Measurements from ENCODE around the gene DCP1A.

Gene DCP1A

DNA sequence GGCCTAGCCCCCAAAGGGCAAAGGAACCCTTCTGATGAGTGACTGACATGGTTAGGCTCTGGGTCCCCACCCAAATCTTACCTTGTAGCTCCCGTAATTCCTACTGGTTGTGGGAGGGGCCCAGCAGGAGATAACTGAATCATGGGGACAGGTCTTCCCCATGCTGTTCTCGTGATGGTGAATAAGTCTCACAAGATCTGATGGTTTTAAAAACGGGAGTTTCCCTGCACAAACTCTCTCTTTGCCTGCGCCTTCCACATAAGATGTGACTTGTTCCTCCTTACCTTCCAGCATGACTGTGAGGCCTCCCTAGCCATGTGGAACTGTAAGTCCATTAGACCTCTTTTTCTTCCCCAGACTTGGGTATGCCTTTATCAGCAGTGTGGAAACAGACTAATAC is 108.5 kb downstream of the DCP1A start:
- TF ChIP-seq FOXP2 (optimal IDR thresholded peaks at IDR 0.05; ENCODE audit: borderline replicate concordance, extremely low read depth, extremely low read length, insufficient read depth) (no peak), POLR2AphosphoS5 (IDR thresholded peaks at IDR 0.05; ENCODE audit: low read depth, low read length) (no peak), SIN3A (IDR thresholded peaks at IDR 0.05; ENCODE audit: borderline replicate concordance, insufficient read depth, low read length) (no peak), REST (IDR thresholded peaks at IDR 0.05; ENCODE audit: insufficient read depth in 1 of 2, low read depth in 2 of 2, low read length in 2 of 2) (no peak), TAF1 (IDR thresholded peaks at IDR 0.05; ENCODE audit: borderline replicate concordance, insufficient read depth, low read length) (no peak)

DNA sequence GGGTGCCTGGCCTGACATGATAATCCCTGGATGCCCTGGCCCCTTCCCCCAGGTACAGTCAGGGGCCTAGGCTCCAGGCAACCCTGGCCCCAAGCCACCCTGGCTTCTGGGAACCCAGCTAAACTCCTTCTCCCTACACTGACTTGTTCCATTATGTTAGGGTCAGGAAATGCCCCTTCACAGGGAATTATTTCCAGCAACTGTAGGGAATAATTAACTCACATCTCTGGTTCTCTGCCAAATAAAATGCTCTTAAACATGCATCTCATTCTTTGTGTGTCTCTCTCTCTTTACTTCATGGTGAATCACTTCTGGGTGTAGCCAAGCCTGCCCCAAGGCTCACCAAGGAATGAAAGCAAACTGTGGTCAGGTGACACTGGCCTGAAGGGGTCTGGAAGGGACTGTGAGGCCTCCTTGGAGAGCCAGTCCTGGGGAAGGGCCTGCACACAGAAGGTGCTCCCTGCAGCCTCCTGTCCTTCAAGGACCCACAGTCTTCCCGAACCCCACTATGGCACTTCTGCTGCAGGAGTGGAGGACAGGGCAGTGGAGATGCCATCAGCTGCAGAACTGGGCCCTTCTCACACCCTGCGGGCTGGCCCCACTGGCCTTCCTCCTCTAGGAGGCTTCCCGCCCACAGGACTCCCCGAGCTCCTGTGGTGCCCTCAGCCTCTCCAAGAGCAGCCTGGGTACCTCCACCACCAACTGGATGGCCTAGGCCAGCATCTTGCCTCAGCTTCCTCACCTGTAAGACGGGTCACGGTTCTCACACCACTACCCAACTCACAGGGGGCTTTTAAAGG is 109.1 kb downstream of the DCP1A start:
- TF ChIP-seq POLR2AphosphoS5 (IDR thresholded peaks at IDR 0.05; ENCODE audit: low read depth, low read length) (no peak), TAF1 (IDR thresholded peaks at IDR 0.05; ENCODE audit: borderline replicate concordance, insufficient read depth, low read length) (no peak)

GRCh38 chr3:53236112-53236841 is 111.1 kb downstream of the DCP1A start:
- TF ChIP-seq TAF1 (IDR thresholded peaks at IDR 0.05; ENCODE audit: borderline replicate concordance, insufficient read depth, low read length) (no peak), FOXP2 (optimal IDR thresholded peaks at IDR 0.05; ENCODE audit: borderline replicate concordance, extremely low read depth, extremely low read length, insufficient read depth) (no peak), REST (IDR thresholded peaks at IDR 0.05; ENCODE audit: insufficient read depth in 1 of 2, low read depth in 2 of 2, low read length in 2 of 2) (no peak), SIN3A (IDR thresholded peaks at IDR 0.05; ENCODE audit: borderline replicate concordance, insufficient read depth, low read length) (no peak), POLR2AphosphoS5 (IDR thresholded peaks at IDR 0.05; ENCODE audit: low read depth, low read length) (no peak)

DNA sequence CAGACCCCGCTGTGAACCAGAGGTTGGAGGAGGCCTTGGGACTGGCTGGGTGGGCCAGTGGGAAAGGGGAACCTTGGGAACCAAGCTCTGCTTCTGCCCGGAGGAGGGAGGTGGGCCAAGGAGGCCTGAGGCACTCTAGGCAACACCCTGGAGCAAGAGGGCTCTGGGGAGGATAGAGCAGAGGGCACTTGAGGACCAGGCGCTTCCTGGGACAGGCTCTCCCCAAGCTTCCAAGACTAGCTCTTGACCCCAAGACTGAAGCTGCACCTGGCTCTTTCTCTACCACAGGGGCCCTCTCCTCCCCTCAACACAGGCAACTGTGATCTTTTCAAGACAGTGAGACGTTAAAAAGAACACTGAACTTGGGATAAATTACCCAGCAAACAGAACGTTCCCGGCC is 111.8 kb downstream of the DCP1A start:
- TF ChIP-seq REST (IDR thresholded peaks at IDR 0.05; ENCODE audit: insufficient read depth in 1 of 2, low read depth in 2 of 2, low read length in 2 of 2), result no peak
- TF ChIP-seq POLR2AphosphoS5 (IDR thresholded peaks at IDR 0.05; ENCODE audit: low read depth, low read length), result no peak
- no peak for TF ChIP-seq TAF1 (IDR thresholded peaks at IDR 0.05; ENCODE audit: borderline replicate concordance, insufficient read depth, low read length)
- TF ChIP-seq FOXP2 (optimal IDR thresholded peaks at IDR 0.05; ENCODE audit: borderline replicate concordance, extremely low read depth, extremely low read length, insufficient read depth), result no peak
- TF ChIP-seq SIN3A (IDR thresholded peaks at IDR 0.05; ENCODE audit: borderline replicate concordance, insufficient read depth, low read length), result no peak

DNA sequence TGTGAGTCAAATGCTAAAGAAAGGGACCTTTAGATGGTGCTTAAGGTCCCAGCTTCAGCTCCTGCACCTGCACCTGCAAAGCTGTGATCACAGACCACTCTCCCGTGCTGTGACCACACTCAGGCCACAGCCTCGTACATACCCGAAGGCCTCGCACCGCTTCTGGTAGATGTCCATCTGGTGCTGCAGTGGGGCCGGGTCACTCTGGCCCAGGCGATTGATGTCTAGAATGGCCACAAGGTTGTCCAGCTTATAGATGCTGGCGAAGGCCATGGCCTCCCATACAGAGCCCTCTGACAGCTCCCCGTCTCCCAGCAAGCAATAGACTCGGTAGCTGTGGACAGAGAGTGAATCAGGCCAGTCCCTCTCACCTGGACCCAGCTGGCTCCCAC is 112.5 kb downstream of the DCP1A start:
- no peak for TF ChIP-seq POLR2AphosphoS5 (IDR thresholded peaks at IDR 0.05; ENCODE audit: low read depth, low read length)
- TF ChIP-seq SIN3A (IDR thresholded peaks at IDR 0.05; ENCODE audit: borderline replicate concordance, insufficient read depth, low read length), result no peak
- TF ChIP-seq REST (IDR thresholded peaks at IDR 0.05; ENCODE audit: insufficient read depth in 1 of 2, low read depth in 2 of 2, low read length in 2 of 2), result no peak
- TF ChIP-seq FOXP2 (optimal IDR thresholded peaks at IDR 0.05; ENCODE audit: borderline replicate concordance, extremely low read depth, extremely low read length, insufficient read depth), result no peak
- no peak for TF ChIP-seq TAF1 (IDR thresholded peaks at IDR 0.05; ENCODE audit: borderline replicate concordance, insufficient read depth, low read length)

Measured in PFSK-1 (cell line).